Right lobe of liver (tissue), 4 donors: ENCODE measurements around the gene NPAS2.

Experiments
- POLR2A ChIP-seq: fragments of 450-650 bp; IDR thresholded peaks from one replicate; pipeline ENCODE4 v1.6.1; 2017; ENCODE audit warnings: antibody characterized with exemption, mild to moderate bottlenecking
- TF ChIP-seq, protein P1 (sequence below), 4 donors: fragments of 200-600 bp in 3 of 4; fragments of 450-650 bp in 1 of 4; IDR thresholded peaks; one replicate each; pipeline versions ENCODE4 v1.5.1 to v1.8.0; 2016 to 2022; ENCODE audit warnings: antibody characterized with exemption in 4 of 4, mild to moderate bottlenecking in 2 of 4
- donor health status: DM: no; HTN: no; CAD: no.
- donor health status: DM: no; HTN: no; CAD: no.
- donor health status: DM: no; HTN: yes; CAD: no.

DNA sequence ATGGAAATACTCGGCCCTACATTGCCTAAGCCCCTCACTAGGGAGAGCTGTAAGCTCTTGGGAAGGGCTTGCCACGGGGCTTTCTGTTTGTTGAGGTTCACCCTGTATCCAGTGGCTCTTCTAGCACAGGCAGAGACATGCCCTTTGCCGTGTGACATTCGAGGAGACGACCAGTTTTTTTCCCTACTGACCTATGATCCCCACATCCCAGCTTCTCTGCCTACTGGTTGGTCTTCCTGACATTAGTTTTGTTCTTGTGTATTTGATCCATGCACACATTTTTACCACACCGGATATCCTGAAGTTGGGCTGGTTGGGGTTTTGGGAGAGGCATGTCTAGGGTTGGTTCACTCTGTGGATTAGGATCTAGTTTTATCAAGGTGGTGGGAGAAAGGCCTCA, 69.3 kb downstream of the NPAS2 start:
- TF ChIP-seq, protein P1, sequence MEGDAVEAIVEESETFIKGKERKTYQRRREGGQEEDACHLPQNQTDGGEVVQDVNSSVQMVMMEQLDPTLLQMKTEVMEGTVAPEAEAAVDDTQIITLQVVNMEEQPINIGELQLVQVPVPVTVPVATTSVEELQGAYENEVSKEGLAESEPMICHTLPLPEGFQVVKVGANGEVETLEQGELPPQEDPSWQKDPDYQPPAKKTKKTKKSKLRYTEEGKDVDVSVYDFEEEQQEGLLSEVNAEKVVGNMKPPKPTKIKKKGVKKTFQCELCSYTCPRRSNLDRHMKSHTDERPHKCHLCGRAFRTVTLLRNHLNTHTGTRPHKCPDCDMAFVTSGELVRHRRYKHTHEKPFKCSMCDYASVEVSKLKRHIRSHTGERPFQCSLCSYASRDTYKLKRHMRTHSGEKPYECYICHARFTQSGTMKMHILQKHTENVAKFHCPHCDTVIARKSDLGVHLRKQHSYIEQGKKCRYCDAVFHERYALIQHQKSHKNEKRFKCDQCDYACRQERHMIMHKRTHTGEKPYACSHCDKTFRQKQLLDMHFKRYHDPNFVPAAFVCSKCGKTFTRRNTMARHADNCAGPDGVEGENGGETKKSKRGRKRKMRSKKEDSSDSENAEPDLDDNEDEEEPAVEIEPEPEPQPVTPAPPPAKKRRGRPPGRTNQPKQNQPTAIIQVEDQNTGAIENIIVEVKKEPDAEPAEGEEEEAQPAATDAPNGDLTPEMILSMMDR (IDR thresholded peaks at IDR 0.05): no peak
- TF ChIP-seq POLR2A: no peak
